ENCODE measurements around the gene ISOC2.

ISOC2 gene

DNA sequence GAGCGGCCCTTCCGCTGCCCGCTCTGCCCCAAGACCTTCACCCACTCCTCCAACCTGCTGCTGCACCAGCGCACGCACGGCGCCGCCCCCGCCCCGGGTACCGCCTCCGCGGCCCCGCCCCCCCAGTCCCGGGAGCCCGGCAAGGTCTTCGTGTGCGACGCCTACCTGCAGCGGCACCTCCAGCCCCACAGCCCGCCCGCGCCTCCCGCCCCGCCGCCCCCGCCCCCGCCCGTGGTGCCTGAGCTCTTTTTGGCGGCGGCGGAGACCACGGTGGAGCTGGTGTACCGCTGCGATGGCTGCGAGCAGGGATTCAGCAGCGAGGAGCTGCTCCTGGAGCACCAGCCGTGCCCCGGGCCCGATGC, 20.3 kb upstream of the ISOC2 start:
- TF ChIP-seq, protein P1, sequence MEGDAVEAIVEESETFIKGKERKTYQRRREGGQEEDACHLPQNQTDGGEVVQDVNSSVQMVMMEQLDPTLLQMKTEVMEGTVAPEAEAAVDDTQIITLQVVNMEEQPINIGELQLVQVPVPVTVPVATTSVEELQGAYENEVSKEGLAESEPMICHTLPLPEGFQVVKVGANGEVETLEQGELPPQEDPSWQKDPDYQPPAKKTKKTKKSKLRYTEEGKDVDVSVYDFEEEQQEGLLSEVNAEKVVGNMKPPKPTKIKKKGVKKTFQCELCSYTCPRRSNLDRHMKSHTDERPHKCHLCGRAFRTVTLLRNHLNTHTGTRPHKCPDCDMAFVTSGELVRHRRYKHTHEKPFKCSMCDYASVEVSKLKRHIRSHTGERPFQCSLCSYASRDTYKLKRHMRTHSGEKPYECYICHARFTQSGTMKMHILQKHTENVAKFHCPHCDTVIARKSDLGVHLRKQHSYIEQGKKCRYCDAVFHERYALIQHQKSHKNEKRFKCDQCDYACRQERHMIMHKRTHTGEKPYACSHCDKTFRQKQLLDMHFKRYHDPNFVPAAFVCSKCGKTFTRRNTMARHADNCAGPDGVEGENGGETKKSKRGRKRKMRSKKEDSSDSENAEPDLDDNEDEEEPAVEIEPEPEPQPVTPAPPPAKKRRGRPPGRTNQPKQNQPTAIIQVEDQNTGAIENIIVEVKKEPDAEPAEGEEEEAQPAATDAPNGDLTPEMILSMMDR (IDR thresholded peaks at IDR 0.05; ENCODE audit: insufficient read depth, low read depth, low read length, missing control alignments): no peak
- no peak overlapping the region for H3K4me3 ChIP-seq (ENCODE audit: low read length)
- no peak for DNase-seq (ENCODE audit: low read depth)

DNA sequence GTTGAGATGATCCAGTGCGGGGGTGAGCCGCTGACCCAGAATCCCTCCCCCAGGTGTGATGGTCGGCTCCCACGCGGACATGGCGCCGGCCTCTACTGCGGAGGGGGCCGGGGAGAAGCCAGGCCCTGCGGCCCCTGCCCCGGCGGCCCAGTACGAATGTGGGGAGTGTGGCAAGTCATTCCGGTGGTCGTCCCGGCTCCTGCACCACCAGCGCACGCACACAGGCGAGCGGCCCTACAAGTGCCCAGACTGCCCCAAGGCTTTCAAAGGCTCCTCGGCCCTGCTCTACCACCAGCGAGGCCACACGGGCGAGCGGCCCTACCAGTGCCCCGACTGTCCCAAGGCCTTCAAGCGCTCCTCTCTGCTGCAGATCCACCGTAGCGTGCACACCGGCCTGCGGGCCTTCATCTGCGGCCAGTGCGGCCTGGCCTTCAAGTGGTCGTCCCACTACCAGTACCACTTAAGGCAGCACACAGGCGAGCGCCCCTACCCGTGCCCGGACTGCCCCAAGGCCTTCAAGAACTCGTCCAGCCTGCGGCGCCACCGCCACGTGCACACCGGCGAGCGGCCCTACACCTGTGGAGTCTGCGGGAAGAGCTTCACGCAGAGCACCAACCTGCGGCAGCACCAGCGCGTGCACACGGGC, 19.8 kb upstream of the ISOC2 start:
- TF ChIP-seq, protein P1 (IDR thresholded peaks at IDR 0.05; ENCODE audit: insufficient read depth, low read depth, low read length, missing control alignments): no peak

DNA sequence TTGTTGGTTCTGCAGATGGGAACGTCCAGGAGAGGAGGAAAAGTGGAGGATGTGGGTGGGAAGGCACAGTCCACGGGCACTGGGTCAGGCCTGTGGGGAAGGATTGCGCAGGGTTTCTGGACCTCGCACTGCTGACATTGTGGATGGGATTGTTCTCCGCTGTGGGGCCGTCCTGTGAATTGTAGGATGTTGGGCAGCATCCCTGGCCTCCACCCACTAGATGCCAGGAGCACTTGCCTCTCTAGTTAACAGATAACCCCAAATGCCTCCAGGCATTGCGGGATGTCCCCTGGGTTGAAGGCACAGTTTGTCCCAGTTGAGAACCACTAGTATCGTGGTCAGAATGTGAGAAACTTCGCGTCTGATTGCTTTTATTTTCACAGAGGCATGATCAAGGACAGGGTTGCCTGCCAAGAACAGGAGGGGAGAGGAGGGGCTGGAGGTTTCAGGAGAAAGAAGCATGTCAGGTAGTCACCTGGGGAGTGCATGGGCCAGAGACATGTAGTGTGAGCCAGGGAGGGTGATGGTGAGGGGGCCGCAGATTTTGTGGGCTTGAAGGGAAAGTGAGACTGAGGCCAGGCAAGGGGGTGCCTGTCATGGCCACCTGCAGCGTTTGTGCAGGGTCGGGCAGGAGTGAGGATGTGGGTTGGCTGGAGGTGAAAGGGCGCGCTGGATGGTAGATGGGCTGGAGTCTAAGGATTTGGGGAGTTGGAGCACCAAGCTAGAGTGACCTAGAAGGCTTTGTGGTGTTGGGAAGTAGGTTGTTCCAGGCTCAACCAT, 18.2 kb upstream of the ISOC2 start:
- TF ChIP-seq, protein P1 (IDR thresholded peaks at IDR 0.05; ENCODE audit: insufficient read depth, low read depth, low read length, missing control alignments): no peak
- no peak for DNase-seq (ENCODE audit: low read depth)
- H3K4me3 ChIP-seq (ENCODE audit: low read length): no peak overlapping the region

More for the DNA sequence above, 19.8 kb upstream of the ISOC2 start:
- H3K4me3 ChIP-seq (ENCODE audit: low read length): no peak overlapping the region
- no peak for DNase-seq (ENCODE audit: low read depth)

DNA sequence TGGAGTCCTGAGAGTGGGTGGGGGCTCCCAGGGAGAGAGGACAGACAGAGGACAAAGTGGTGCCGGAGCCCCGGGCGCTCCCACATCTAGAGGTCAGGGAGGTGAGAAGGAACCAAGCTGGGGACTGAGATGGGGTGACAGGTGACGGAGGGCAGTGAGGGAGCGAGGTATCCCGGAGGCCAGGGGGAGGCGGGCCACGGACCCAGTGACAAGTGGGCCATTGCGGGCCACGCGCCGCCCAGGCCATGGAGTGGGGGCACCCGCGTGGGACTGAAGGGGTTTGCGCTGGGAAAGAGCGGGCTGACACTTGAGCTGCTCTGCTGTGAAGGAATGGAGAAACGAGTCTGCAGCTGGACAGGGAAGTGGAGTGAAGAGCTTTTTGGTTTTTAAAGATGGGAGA, 17.6 kb upstream of the ISOC2 start:
- DNase-seq (ENCODE audit: low read depth): no peak
- TF ChIP-seq, protein P1 (IDR thresholded peaks at IDR 0.05; ENCODE audit: insufficient read depth, low read depth, low read length, missing control alignments): no peak
- no peak overlapping the region for H3K4me3 ChIP-seq (ENCODE audit: low read length)

DNA sequence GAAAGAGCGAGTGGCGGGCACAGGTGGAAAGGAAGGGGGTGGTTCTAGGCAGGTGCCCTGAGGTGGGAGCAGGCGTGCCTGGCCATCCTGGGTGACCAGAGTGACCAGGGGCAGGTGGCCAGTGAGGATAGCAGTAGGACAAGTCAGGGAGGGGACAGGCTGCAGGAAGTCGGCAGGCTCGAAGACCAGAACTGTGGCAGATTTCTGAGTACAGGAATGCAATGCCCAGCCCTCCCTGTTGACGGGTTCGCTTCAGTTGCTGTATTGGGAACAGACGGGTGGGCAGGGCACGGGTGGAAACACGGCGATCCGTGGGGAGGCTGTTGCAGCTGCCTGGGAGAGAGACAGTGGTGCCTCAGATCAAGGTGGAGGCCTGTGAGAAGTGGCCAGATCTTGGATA, 16.9 kb upstream of the ISOC2 start:
- no peak for DNase-seq (ENCODE audit: low read depth)

DNA sequence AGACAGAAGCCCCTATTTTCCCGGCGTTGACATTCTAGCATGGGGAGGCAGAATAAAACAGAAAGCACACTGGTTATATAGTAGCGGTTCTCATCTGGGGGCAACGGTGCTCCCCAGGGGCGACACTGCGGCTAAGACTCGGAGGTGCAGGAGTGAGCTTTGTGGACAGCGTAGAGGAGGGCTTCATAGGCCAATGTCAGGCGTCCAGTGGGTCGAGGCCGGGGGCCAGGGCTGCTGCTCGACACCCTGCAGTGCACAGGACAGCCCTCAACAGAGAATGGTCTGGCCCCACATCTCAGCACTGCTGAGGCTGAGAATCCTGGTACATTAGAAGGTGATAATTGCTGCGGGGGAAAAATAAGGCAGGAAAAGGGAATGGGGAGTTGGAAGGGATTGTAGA, 16.5 kb upstream of the ISOC2 start:
- TF ChIP-seq, protein P1 (IDR thresholded peaks at IDR 0.05; ENCODE audit: insufficient read depth, low read depth, low read length, missing control alignments): no peak
- peak overlapping the region; percentile 71 for H3K4me3 ChIP-seq (ENCODE audit: low read length)

More for the DNA sequence above, 16.9 kb upstream of the ISOC2 start:
- H3K4me3 ChIP-seq (ENCODE audit: low read length): no peak overlapping the region
- TF ChIP-seq, protein P1 (IDR thresholded peaks at IDR 0.05; ENCODE audit: insufficient read depth, low read depth, low read length, missing control alignments): no peak

More for the DNA sequence above, 16.5 kb upstream of the ISOC2 start:
- DNase-seq (ENCODE audit: low read depth): no peak
